ENCODE results near the gene TAOK2. TPM values are rescaled to one million over a fixed set of nuclear protein-coding genes. Genes with fewer than 3 reads are reported as not detected.

Gene TAOK2
- total RNA-seq, 1 experiment from 2014 or later = 99.4 TPM

DNA sequence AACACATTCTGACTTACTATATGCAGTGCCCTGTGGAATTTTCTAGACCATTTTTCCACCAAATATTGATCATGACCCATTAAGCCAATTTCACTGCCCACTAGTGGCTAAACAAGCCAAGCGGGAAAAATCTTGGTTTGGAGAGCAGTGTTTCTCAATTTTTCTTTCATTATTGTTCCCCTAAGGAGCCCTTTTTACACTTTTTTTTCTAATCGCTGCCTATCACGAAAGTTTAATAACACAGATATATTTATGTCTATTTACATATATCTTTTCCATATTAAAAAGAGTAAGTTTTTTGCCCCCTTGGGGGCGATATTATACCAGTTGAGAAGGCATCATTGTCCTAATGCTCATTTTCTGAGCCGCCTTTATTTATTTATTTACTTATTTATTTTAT is 68.2 kb downstream of the TAOK2 start:
- H3K27me3 ChIP-seq (ENCODE audit: control insufficient read depth, insufficient read depth, low read length) = no peaks in the 10 kb centered on the region
- no peaks in the 10 kb centered on the region for H3K9me3 ChIP-seq (ENCODE audit: control insufficient read depth, insufficient read depth, low read depth, low read length)
- CTCF ChIA-PET = no interaction called here
- H3K4me3 ChIP-seq (ENCODE audit: low read depth in 2 of 2, low read length in 2 of 2) = no peak overlapping the region
- DNase-seq (ENCODE audit: low read depth, low spot score) (no peak), ATAC-seq (no peak)
- intact Hi-C loops (cut with micrococcal nuclease; ENCODE audit: unreplicated experiment) = no loop called here
- TF ChIP-seq, protein P1, sequence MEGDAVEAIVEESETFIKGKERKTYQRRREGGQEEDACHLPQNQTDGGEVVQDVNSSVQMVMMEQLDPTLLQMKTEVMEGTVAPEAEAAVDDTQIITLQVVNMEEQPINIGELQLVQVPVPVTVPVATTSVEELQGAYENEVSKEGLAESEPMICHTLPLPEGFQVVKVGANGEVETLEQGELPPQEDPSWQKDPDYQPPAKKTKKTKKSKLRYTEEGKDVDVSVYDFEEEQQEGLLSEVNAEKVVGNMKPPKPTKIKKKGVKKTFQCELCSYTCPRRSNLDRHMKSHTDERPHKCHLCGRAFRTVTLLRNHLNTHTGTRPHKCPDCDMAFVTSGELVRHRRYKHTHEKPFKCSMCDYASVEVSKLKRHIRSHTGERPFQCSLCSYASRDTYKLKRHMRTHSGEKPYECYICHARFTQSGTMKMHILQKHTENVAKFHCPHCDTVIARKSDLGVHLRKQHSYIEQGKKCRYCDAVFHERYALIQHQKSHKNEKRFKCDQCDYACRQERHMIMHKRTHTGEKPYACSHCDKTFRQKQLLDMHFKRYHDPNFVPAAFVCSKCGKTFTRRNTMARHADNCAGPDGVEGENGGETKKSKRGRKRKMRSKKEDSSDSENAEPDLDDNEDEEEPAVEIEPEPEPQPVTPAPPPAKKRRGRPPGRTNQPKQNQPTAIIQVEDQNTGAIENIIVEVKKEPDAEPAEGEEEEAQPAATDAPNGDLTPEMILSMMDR (IDR thresholded peaks at IDR 0.05) = no peak
- TF ChIP-seq, protein P2, sequence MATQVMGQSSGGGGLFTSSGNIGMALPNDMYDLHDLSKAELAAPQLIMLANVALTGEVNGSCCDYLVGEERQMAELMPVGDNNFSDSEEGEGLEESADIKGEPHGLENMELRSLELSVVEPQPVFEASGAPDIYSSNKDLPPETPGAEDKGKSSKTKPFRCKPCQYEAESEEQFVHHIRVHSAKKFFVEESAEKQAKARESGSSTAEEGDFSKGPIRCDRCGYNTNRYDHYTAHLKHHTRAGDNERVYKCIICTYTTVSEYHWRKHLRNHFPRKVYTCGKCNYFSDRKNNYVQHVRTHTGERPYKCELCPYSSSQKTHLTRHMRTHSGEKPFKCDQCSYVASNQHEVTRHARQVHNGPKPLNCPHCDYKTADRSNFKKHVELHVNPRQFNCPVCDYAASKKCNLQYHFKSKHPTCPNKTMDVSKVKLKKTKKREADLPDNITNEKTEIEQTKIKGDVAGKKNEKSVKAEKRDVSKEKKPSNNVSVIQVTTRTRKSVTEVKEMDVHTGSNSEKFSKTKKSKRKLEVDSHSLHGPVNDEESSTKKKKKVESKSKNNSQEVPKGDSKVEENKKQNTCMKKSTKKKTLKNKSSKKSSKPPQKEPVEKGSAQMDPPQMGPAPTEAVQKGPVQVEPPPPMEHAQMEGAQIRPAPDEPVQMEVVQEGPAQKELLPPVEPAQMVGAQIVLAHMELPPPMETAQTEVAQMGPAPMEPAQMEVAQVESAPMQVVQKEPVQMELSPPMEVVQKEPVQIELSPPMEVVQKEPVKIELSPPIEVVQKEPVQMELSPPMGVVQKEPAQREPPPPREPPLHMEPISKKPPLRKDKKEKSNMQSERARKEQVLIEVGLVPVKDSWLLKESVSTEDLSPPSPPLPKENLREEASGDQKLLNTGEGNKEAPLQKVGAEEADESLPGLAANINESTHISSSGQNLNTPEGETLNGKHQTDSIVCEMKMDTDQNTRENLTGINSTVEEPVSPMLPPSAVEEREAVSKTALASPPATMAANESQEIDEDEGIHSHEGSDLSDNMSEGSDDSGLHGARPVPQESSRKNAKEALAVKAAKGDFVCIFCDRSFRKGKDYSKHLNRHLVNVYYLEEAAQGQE (IDR thresholded peaks at IDR 0.05; ENCODE audit: insufficient read depth in 1 of 2, low read depth in 2 of 2, low read length in 1 of 2) = no peak
- no peak overlapping the region for H3K27ac ChIP-seq (ENCODE audit: low read length)
- H3K36me3 ChIP-seq (ENCODE audit: control insufficient read depth, insufficient read depth, low read length) = no peaks in the 10 kb centered on the region
- in situ Hi-C loops (cut with HindIII; ENCODE audit: low pct_unique_long_range_greater_than_20kb, low sequenced_read_pairs) = no loop called here
- POLR2A ChIA-PET = no interaction called here
- no TSS peak for BruUV-seq (replicated peaks)
- no peaks in the 10 kb centered on the region for H3K4me1 ChIP-seq (ENCODE audit: control insufficient read depth, insufficient read depth, low read length)

Other genes starting within 250 kb of the TAOK2 start
- gene C16orf54, start 227.9 kb upstream of the TAOK2 start, total RNA-seq (2021; ENCODE audit: unreplicated experiment) = 0.18 TPM
- not detected for gene ZG16, start 195.6 kb upstream of the TAOK2 start, total RNA-seq (2021; ENCODE audit: unreplicated experiment)
- 111 TPM for gene KIF22, start 183.1 kb upstream of the TAOK2 start, total RNA-seq (2021; ENCODE audit: unreplicated experiment)
- gene MAZ, start 167.3 kb upstream of the TAOK2 start, total RNA-seq (2021; ENCODE audit: unreplicated experiment) = 426 TPM
- 9.7 TPM for gene PRRT2, start 161.7 kb upstream of the TAOK2 start, total RNA-seq (2021; ENCODE audit: unreplicated experiment)
- gene PAGR1, start 157.7 kb upstream of the TAOK2 start, total RNA-seq (2021; ENCODE audit: unreplicated experiment) = 42.5 TPM
- 107 TPM for gene MVP, start 153.4 kb upstream of the TAOK2 start, total RNA-seq (2021; ENCODE audit: unreplicated experiment)
- gene CDIPT, start 110.6 kb upstream of the TAOK2 start, total RNA-seq (2021; ENCODE audit: unreplicated experiment) = 71.6 TPM
- 70.7 TPM for gene SEZ6L2, start 74.3 kb upstream of the TAOK2 start, total RNA-seq (2021; ENCODE audit: unreplicated experiment)
- 87.0 TPM for gene ASPHD1, start 73.4 kb upstream of the TAOK2 start, total RNA-seq (2021; ENCODE audit: unreplicated experiment)
- 45.7 TPM for gene KCTD13, start 47.6 kb upstream of the TAOK2 start, total RNA-seq (2021; ENCODE audit: unreplicated experiment)
- 161 TPM for gene TMEM219, start 11.8 kb upstream of the TAOK2 start, total RNA-seq (2021; ENCODE audit: unreplicated experiment)
- gene HIRIP3, start 21.7 kb downstream of the TAOK2 start, total RNA-seq (2021; ENCODE audit: unreplicated experiment) = 25.3 TPM
- gene INO80E, start 22.4 kb downstream of the TAOK2 start, total RNA-seq (2021; ENCODE audit: unreplicated experiment) = 104 TPM
- gene DOC2A, start 37.2 kb downstream of the TAOK2 start, total RNA-seq (2021; ENCODE audit: unreplicated experiment) = 3.2 TPM
- not detected for gene C16orf92, start 49.3 kb downstream of the TAOK2 start, total RNA-seq (2021; ENCODE audit: unreplicated experiment)
- 3.5 TPM for gene TLCD3B, start 57.4 kb downstream of the TAOK2 start, total RNA-seq (2021; ENCODE audit: unreplicated experiment)
- 2,516 TPM for gene ALDOA, start 91.9 kb downstream of the TAOK2 start, total RNA-seq (2021; ENCODE audit: unreplicated experiment)
- gene PPP4C, start 102.1 kb downstream of the TAOK2 start, total RNA-seq (2021; ENCODE audit: unreplicated experiment) = 186 TPM
- gene TBX6, start 118.1 kb downstream of the TAOK2 start, total RNA-seq (2021; ENCODE audit: unreplicated experiment) = 0.46 TPM
- gene YPEL3, start 122.3 kb downstream of the TAOK2 start, total RNA-seq (2021; ENCODE audit: unreplicated experiment) = 0.69 TPM
- gene GDPD3, start 139.7 kb downstream of the TAOK2 start, total RNA-seq (2021; ENCODE audit: unreplicated experiment) = 2.5 TPM
- 47.1 TPM for gene MAPK3, start 149.4 kb downstream of the TAOK2 start, total RNA-seq (2021; ENCODE audit: unreplicated experiment)
- gene CORO1A, start 209.7 kb downstream of the TAOK2 start, total RNA-seq (2021; ENCODE audit: unreplicated experiment) = 3.7 TPM
- gene BOLA2B, start 219.8 kb downstream of the TAOK2 start, total RNA-seq (2021; ENCODE audit: unreplicated experiment) = 178 TPM
- gene SLX1A, start 220.0 kb downstream of the TAOK2 start, total RNA-seq (2021; ENCODE audit: unreplicated experiment) = 18.5 TPM
- gene SULT1A3, start 225.4 kb downstream of the TAOK2 start, total RNA-seq (2021; ENCODE audit: unreplicated experiment) = 16.8 TPM

All from Panc1 (cell line).